A549 (cell line): ENCODE measurements around the gene TTC3.

Experiments used
- EP300 ChIP-seq, 2 experiments: fragments of >200 bp; sonication (Bioruptor Twin); formaldehyde crosslinking; IDR thresholded peaks; 2 replicates in 1 of 2; 3 replicates in 1 of 2; pipeline ENCODE4 v1.6.1; 2016 to 2017
- FOSL2 ChIP-seq, 2 experiments: fragments of 450-650 bp in 1 of 2; fragments of >200 bp in 1 of 2; sonication (Bioruptor Twin) in 1 of 2; formaldehyde crosslinking; IDR thresholded peaks; 2 replicates each; pipeline versions ENCODE4 v1.5.0 to v1.6.1; 2016 to 2020; ENCODE audit warnings: mild to moderate bottlenecking in 1 of 2, moderate library complexity in 1 of 2
- MAFK ChIP-seq: fragments of 450-650 bp; IDR thresholded peaks from 2 replicates; pipeline ENCODE4 v1.6.1; 2014; ENCODE audit not compliant: partially characterized antibody
- NR3C1 ChIP-seq: fragments of >200 bp; sonication (Bioruptor Twin); formaldehyde crosslinking; IDR thresholded peaks from 3 replicates; pipeline ENCODE4 v1.6.1; 2017
- POLR2A ChIP-seq: IDR thresholded peaks from 2 replicates; pipeline ENCODE4 v1.6.1; 2012; ENCODE audit warnings: mild to moderate bottlenecking, low read length
- RNF2 ChIP-seq: fragments of 200-600 bp; sonication (generic); IDR thresholded peaks from 2 replicates; pipeline ENCODE4 v1.6.1; 2016; ENCODE audit warnings: low read depth, mild to moderate bottlenecking, antibody characterized with exemption, moderate library complexity, borderline replicate concordance
- SREBF2 ChIP-seq: fragments of 450-650 bp; IDR thresholded peaks from 2 replicates; pipeline ENCODE4 v1.6.1; 2014; ENCODE audit warnings: mild to moderate bottlenecking, moderate library complexity
- TF ChIP-seq, protein P1 (sequence below): fragments of >200 bp; sonication (Bioruptor Twin); formaldehyde crosslinking; IDR thresholded peaks from 3 replicates; pipeline ENCODE4 v1.5.1; 2016
- TF ChIP-seq, protein P2 (sequence below): IDR thresholded peaks from 2 replicates; pipeline ENCODE4 v1.6.1; 2012

DNA sequence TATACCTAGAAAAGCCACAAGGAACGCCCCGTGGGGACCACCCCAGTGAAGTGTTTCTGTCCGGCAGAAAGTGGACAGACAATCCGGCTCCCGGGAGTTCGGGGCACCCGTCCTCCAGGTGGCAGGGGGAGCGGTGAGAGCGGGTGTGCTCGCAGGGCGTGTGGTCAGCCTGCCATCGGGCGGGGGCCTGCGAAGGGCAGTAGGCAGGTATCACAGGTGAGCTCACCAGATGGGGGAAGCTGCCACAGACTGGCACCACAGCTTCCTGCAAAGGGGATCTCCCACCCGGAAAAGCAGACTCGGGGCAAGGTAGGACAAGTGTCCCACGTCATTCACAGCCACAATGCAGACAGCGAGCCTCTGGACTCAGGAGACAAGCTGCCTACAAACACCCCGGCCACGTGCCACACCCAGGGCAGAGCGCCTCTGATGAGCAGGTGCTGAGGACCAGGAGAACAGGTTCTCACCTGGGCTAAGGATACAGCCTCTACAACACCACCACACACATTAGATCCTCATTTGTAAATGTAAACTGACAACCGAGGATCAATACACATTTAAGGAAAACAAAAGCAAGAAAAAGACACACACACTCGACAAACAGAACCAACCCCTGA lies 157.7 kb downstream of the TTC3 start:
- TF ChIP-seq SREBF2 (no peak), POLR2A (no peak), RNF2 (no peak), NR3C1 (no peak), EP300 (IDR thresholded peaks at IDR 0.05) (no peak), MAFK (no peak), FOSL2 (IDR thresholded peaks at IDR 0.05) (no peak), FOSL2 (CRISPR knock-in tag; IDR thresholded peaks at IDR 0.05) (no peak)
- TF ChIP-seq, protein P1, sequence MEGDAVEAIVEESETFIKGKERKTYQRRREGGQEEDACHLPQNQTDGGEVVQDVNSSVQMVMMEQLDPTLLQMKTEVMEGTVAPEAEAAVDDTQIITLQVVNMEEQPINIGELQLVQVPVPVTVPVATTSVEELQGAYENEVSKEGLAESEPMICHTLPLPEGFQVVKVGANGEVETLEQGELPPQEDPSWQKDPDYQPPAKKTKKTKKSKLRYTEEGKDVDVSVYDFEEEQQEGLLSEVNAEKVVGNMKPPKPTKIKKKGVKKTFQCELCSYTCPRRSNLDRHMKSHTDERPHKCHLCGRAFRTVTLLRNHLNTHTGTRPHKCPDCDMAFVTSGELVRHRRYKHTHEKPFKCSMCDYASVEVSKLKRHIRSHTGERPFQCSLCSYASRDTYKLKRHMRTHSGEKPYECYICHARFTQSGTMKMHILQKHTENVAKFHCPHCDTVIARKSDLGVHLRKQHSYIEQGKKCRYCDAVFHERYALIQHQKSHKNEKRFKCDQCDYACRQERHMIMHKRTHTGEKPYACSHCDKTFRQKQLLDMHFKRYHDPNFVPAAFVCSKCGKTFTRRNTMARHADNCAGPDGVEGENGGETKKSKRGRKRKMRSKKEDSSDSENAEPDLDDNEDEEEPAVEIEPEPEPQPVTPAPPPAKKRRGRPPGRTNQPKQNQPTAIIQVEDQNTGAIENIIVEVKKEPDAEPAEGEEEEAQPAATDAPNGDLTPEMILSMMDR, result no peak
- TF ChIP-seq, protein P2, sequence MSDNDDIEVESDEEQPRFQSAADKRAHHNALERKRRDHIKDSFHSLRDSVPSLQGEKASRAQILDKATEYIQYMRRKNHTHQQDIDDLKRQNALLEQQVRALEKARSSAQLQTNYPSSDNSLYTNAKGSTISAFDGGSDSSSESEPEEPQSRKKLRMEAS, result no peak
